Measurements from ENCODE around the gene SNX30.

SNX30 gene

GRCh38 chr9:112858625-112859147 lies 108.1 kb downstream of the SNX30 start:
- TF ChIP-seq EZH2 (IDR thresholded peaks at IDR 0.05; ENCODE audit: borderline replicate concordance, low read depth, low read length, severe bottlenecking): no peak
- TF ChIP-seq CTCF (IDR thresholded peaks at IDR 0.05; ENCODE audit: borderline replicate concordance, extremely low read depth, low read length, poor library complexity, severe bottlenecking): no peak
- Histone ChIP-seq H4K20me1 (ENCODE audit: insufficient read depth, low read length) (no peaks in the 10 kb centered on the region), H2AFZ (ENCODE audit: low read depth, low read length) (no peak overlapping the region), H3K4me3 (ENCODE audit: low read depth in 1 of 2, low read length in 2 of 2) (no peak overlapping the region), H3K27ac (ENCODE audit: low read length) (no peak overlapping the region), H3K27me3 (ENCODE audit: insufficient read depth, low read length, poor library complexity) (no peaks in the 10 kb centered on the region), H3K79me2 (ENCODE audit: insufficient read depth, low read length) (no peaks in the 10 kb centered on the region), H3K9me3 (ENCODE audit: insufficient read depth, low read length, severe bottlenecking) (no peaks in the 10 kb centered on the region), H3K4me1 (ENCODE audit: insufficient read depth, low read length) (no peaks in the 10 kb centered on the region), H3K4me2 (ENCODE audit: insufficient read depth, low read length) (no peak overlapping the region), H3K9ac (ENCODE audit: low read depth, low read length) (no peak overlapping the region), H3K36me3 (ENCODE audit: insufficient read depth, low read length) (no peaks in the 10 kb centered on the region)
- ATAC-seq (ENCODE audit: insufficient read depth, low read depth) (no peak), DNase-seq (no peak)

- H3K27ac ChIP-seq (ENCODE audit: low read length): no peak overlapping the region
- H3K79me2 ChIP-seq (ENCODE audit: insufficient read depth, low read length): no peaks in the 10 kb centered on the region
- no peaks in the 10 kb centered on the region for H3K4me1 ChIP-seq (ENCODE audit: insufficient read depth, low read length)
- no peak overlapping the region for H3K4me3 ChIP-seq (ENCODE audit: low read depth in 1 of 2, low read length in 2 of 2)
- DNase-seq (no peak), ATAC-seq (ENCODE audit: insufficient read depth, low read depth) (no peak)
- H3K9me3 ChIP-seq (ENCODE audit: insufficient read depth, low read length, severe bottlenecking): no peaks in the 10 kb centered on the region
- no peak for TF ChIP-seq CTCF (IDR thresholded peaks at IDR 0.05; ENCODE audit: borderline replicate concordance, extremely low read depth, low read length, poor library complexity, severe bottlenecking)
- TF ChIP-seq EZH2 (IDR thresholded peaks at IDR 0.05; ENCODE audit: borderline replicate concordance, low read depth, low read length, severe bottlenecking): no peak
- no peaks in the 10 kb centered on the region for H4K20me1 ChIP-seq (ENCODE audit: insufficient read depth, low read length)
- no peak overlapping the region for H2AFZ ChIP-seq (ENCODE audit: low read depth, low read length)
- no peak overlapping the region for H3K4me2 ChIP-seq (ENCODE audit: insufficient read depth, low read length)
- no peak overlapping the region for H3K9ac ChIP-seq (ENCODE audit: low read depth, low read length)
- H3K27me3 ChIP-seq (ENCODE audit: insufficient read depth, low read length, poor library complexity): no peaks in the 10 kb centered on the region
- H3K36me3 ChIP-seq (ENCODE audit: insufficient read depth, low read length): no peaks in the 10 kb centered on the region
Observed at GRCh38 chr9:112860451-112860850, 109.9 kb downstream of the SNX30 start.

- no peak overlapping the region for H3K4me2 ChIP-seq (ENCODE audit: insufficient read depth, low read length)
Observed at GRCh38 chr9:112861155-112861554, 110.6 kb downstream of the SNX30 start.

More at GRCh38 chr9:112861155-112861554, 110.6 kb downstream of the SNX30 start:
- Histone ChIP-seq H3K4me1 (ENCODE audit: insufficient read depth, low read length) (no peaks in the 10 kb centered on the region), H3K9ac (ENCODE audit: low read depth, low read length) (no peak overlapping the region), H2AFZ (ENCODE audit: low read depth, low read length) (no peak overlapping the region), H3K4me3 (ENCODE audit: low read depth in 1 of 2, low read length in 2 of 2) (no peak overlapping the region), H3K36me3 (ENCODE audit: insufficient read depth, low read length) (no peaks in the 10 kb centered on the region), H3K27ac (ENCODE audit: low read length) (no peak overlapping the region), H4K20me1 (ENCODE audit: insufficient read depth, low read length) (no peaks in the 10 kb centered on the region), H3K27me3 (ENCODE audit: insufficient read depth, low read length, poor library complexity) (no peaks in the 10 kb centered on the region), H3K9me3 (ENCODE audit: insufficient read depth, low read length, severe bottlenecking) (no peaks in the 10 kb centered on the region), H3K79me2 (ENCODE audit: insufficient read depth, low read length) (no peaks in the 10 kb centered on the region)
- DNase-seq (no peak), ATAC-seq (ENCODE audit: insufficient read depth, low read depth) (no peak)
- TF ChIP-seq EZH2 (IDR thresholded peaks at IDR 0.05; ENCODE audit: borderline replicate concordance, low read depth, low read length, severe bottlenecking) (no peak), CTCF (IDR thresholded peaks at IDR 0.05; ENCODE audit: borderline replicate concordance, extremely low read depth, low read length, poor library complexity, severe bottlenecking) (no peak)
